ENCODE measurements around the gene ANKS1B.

Gene ANKS1B

DNA sequence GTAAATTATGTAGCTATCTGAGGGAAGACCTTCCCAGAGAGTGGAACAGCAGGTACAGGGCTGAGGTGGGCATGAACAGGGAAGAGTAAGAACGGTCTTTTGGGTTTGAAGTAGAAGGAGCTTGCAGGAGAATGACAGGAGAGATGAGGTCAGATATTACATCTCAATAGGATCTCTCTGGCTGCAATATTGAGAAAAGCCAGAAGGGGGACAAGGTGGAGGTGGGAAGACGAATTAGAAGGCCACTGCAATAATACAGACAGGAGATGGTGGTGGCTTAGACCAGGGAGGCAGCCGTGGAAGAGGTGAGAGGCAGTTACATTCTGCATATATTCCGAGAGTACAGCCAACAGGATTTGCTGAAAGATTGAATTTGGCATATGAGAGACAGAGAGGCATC, 1029.5 kb downstream of the ANKS1B start (continued):
- TF ChIP-seq TCF4 (CRISPR knock-in tag; IDR thresholded peaks at IDR 0.05; ENCODE audit: borderline replicate concordance) (no peak), PPARA (CRISPR knock-in tag; IDR thresholded peaks at IDR 0.05; ENCODE audit: borderline replicate concordance) (no peak), ZNF8 (CRISPR knock-in tag; IDR thresholded peaks at IDR 0.05) (no peak), ARNTL (CRISPR knock-in tag; IDR thresholded peaks at IDR 0.05; ENCODE audit: borderline replicate concordance, low read depth) (no peak), TOX (CRISPR knock-in tag; IDR thresholded peaks at IDR 0.05; ENCODE audit: borderline replicate concordance) (no peak), ISL1 (CRISPR knock-in tag; IDR thresholded peaks at IDR 0.05) (no peak)

DNA sequence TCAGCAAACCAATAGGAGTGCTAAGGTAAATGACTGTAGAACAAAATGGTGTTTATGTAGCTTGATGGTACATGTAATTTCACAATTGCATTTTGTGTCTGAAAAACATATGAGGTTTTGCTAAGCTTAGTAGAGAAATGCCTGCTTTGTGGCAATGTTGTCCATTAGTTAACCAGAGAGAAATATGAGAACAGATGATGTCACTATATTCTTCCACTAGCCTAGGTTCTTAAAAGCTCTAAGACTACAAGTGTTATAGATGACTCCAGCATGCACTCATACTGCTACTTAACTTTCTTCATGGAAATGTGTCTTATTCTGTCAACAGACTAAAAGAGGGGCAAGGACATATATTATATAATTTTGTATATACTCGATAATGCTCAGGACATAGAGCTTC, 1030.2 kb downstream of the ANKS1B start:
- TF ChIP-seq OSR1 (CRISPR knock-in tag; IDR thresholded peaks at IDR 0.05) (no peak), ZC3H10 (CRISPR knock-in tag; IDR thresholded peaks at IDR 0.05) (no peak), ESRRG (CRISPR knock-in tag; IDR thresholded peaks at IDR 0.05) (no peak), ZFP3 (CRISPR knock-in tag; IDR thresholded peaks at IDR 0.05) (no peak), ZFP30 (CRISPR knock-in tag; IDR thresholded peaks at IDR 0.05) (no peak), ZNF70 (CRISPR knock-in tag; IDR thresholded peaks at IDR 0.05) (no peak)
- TF ChIP-seq, protein P1, sequence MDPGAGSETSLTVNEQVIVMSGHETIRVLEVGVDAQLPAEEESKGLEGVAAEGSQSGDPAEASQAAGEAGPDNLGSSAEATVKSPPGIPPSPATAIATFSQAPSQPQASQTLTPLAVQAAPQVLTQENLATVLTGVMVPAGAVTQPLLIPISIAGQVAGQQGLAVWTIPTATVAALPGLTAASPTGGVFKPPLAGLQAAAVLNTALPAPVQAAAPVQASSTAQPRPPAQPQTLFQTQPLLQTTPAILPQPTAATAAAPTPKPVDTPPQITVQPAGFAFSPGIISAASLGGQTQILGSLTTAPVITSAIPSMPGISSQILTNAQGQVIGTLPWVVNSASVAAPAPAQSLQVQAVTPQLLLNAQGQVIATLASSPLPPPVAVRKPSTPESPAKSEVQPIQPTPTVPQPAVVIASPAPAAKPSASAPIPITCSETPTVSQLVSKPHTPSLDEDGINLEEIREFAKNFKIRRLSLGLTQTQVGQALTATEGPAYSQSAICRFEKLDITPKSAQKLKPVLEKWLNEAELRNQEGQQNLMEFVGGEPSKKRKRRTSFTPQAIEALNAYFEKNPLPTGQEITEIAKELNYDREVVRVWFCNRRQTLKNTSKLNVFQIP (CRISPR knock-in tag; IDR thresholded peaks at IDR 0.05; ENCODE audit: borderline replicate concordance, low read depth), result no peak
- ATAC-seq, result no peak

- TF ChIP-seq, protein P2, sequence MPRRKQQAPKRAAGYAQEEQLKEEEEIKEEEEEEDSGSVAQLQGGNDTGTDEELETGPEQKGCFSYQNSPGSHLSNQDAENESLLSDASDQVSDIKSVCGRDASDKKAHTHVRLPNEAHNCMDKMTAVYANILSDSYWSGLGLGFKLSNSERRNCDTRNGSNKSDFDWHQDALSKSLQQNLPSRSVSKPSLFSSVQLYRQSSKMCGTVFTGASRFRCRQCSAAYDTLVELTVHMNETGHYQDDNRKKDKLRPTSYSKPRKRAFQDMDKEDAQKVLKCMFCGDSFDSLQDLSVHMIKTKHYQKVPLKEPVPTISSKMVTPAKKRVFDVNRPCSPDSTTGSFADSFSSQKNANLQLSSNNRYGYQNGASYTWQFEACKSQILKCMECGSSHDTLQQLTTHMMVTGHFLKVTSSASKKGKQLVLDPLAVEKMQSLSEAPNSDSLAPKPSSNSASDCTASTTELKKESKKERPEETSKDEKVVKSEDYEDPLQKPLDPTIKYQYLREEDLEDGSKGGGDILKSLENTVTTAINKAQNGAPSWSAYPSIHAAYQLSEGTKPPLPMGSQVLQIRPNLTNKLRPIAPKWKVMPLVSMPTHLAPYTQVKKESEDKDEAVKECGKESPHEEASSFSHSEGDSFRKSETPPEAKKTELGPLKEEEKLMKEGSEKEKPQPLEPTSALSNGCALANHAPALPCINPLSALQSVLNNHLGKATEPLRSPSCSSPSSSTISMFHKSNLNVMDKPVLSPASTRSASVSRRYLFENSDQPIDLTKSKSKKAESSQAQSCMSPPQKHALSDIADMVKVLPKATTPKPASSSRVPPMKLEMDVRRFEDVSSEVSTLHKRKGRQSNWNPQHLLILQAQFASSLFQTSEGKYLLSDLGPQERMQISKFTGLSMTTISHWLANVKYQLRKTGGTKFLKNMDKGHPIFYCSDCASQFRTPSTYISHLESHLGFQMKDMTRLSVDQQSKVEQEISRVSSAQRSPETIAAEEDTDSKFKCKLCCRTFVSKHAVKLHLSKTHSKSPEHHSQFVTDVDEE (CRISPR knock-in tag; IDR thresholded peaks at IDR 0.05), result no peak
- ATAC-seq, result no peak
These were observed 1033.3 kb downstream of the ANKS1B start for GRCh38 chr12:98951406-98951805.

- ATAC-seq, result no peak
- no peak for TF ChIP-seq ESRRG (CRISPR knock-in tag; IDR thresholded peaks at IDR 0.05)
- no peak for TF ChIP-seq ARNTL (CRISPR knock-in tag; IDR thresholded peaks at IDR 0.05; ENCODE audit: borderline replicate concordance, low read depth)
These were observed 1036.3 kb downstream of the ANKS1B start for GRCh38 chr12:98948343-98948949.

- ATAC-seq, result no peak
- TF ChIP-seq, protein P2 (CRISPR knock-in tag; IDR thresholded peaks at IDR 0.05), result no peak
- TF ChIP-seq ZNF70 (CRISPR knock-in tag; IDR thresholded peaks at IDR 0.05), result no peak
These were observed 1038.9 kb downstream of the ANKS1B start for GRCh38 chr12:98945864-98946263.

- no peak for TF ChIP-seq ZNF70 (CRISPR knock-in tag; IDR thresholded peaks at IDR 0.05)
- no peak for TF ChIP-seq ZNF8 (CRISPR knock-in tag; IDR thresholded peaks at IDR 0.05)
- TF ChIP-seq, protein P3, sequence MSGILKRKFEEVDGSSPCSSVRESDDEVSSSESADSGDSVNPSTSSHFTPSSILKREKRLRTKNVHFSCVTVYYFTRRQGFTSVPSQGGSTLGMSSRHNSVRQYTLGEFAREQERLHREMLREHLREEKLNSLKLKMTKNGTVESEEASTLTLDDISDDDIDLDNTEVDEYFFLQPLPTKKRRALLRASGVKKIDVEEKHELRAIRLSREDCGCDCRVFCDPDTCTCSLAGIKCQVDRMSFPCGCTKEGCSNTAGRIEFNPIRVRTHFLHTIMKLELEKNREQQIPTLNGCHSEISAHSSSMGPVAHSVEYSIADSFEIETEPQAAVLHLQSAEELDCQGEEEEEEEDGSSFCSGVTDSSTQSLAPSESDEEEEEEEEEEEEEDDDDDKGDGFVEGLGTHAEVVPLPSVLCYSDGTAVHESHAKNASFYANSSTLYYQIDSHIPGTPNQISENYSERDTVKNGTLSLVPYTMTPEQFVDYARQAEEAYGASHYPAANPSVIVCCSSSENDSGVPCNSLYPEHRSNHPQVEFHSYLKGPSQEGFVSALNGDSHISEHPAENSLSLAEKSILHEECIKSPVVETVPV (CRISPR knock-in tag; IDR thresholded peaks at IDR 0.05), result no peak
- TF ChIP-seq ARNTL (CRISPR knock-in tag; IDR thresholded peaks at IDR 0.05; ENCODE audit: borderline replicate concordance, low read depth), result no peak
- TF ChIP-seq PATZ1 (CRISPR knock-in tag; IDR thresholded peaks at IDR 0.05; ENCODE audit: borderline replicate concordance), result no peak
- TF ChIP-seq ZFP30 (CRISPR knock-in tag; IDR thresholded peaks at IDR 0.05), result no peak
- TF ChIP-seq, protein P4, sequence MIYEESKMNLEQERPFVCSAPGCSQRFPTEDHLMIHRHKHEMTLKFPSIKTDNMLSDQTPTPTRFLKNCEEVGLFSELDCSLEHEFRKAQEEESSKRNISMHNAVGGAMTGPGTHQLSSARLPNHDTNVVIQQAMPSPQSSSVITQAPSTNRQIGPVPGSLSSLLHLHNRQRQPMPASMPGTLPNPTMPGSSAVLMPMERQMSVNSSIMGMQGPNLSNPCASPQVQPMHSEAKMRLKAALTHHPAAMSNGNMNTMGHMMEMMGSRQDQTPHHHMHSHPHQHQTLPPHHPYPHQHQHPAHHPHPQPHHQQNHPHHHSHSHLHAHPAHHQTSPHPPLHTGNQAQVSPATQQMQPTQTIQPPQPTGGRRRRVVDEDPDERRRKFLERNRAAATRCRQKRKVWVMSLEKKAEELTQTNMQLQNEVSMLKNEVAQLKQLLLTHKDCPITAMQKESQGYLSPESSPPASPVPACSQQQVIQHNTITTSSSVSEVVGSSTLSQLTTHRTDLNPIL (CRISPR knock-in tag; IDR thresholded peaks at IDR 0.05; ENCODE audit: low read depth), result no peak
- TF ChIP-seq TOX (CRISPR knock-in tag; IDR thresholded peaks at IDR 0.05; ENCODE audit: borderline replicate concordance), result no peak
- TF ChIP-seq ISL1 (CRISPR knock-in tag; IDR thresholded peaks at IDR 0.05), result no peak
- no peak for TF ChIP-seq BACH2 (CRISPR knock-in tag; IDR thresholded peaks at IDR 0.05; ENCODE audit: borderline replicate concordance)
These were observed 1044.8 kb downstream of the ANKS1B start for GRCh38 chr12:98939926-98940325.

More at GRCh38 chr12:98939926-98940325, 1044.8 kb downstream of the ANKS1B start:
- ATAC-seq, result no peak
